Adrenal gland (tissue), 12 donors: ENCODE results near the gene RRN3. TPM values are rescaled to one million over a fixed set of nuclear protein-coding genes. Genes with fewer than 3 reads are reported as not detected.
"Not testable (repeated sequence)": the region's sequence is repeated elsewhere in the genome, so short reads cannot be mapped to it uniquely, and the experiment has no call there.

Experiments
- DNase-seq, 7 donors: peaks; one replicate each; pipeline ENCODE4 v3.0.0-alpha.2; 2019 to 2020
- H3K27ac ChIP-seq, 5 donors: fragments of 200-600 bp; sonication (generic) in 4 of 5; 1 replicate in 3 of 5; 2 replicates in 2 of 5; pipeline versions ENCODE4 v1.5.1 to v1.8.0; 2016 to 2020; ENCODE audit warnings: mild to moderate bottlenecking in 1 of 5
- H3K27me3 ChIP-seq: fragments of 200-600 bp; 2 replicates; pipeline ENCODE4 v1.8.0; 2021
- H3K36me3 ChIP-seq, 2 donors: fragments of 200-600 bp; replicated peaks in 1 of 2; 1 replicate in 1 of 2; 2 replicates in 1 of 2; pipeline versions ENCODE4 v1.5.1 to v1.8.0; 2018 to 2022
- H3K4me1 ChIP-seq, 2 donors: fragments of 200-600 bp; replicated peaks in 1 of 2; 1 replicate in 1 of 2; 2 replicates in 1 of 2; pipeline versions ENCODE4 v1.5.1 to v1.8.0; 2018 to 2021
- H3K4me3 ChIP-seq, 4 donors: fragments of 200-600 bp; sonication (generic) in 3 of 4; one replicate each; pipeline ENCODE4 v1.5.1; 2016 to 2018
- H3K9me3 ChIP-seq, 3 donors: fragments of 200-600 bp; sonication (generic) in 1 of 3; replicated peaks in 1 of 3; 1 replicate in 2 of 3; 2 replicates in 1 of 3; pipeline versions ENCODE4 v1.5.1 to v1.8.0; 2016 to 2021
- POLR2A ChIP-seq, 2 donors: fragments of 450-650 bp; IDR thresholded peaks; one replicate each; pipeline ENCODE4 v1.6.1; 2017; ENCODE audit warnings: antibody characterized with exemption in 2 of 2, mild to moderate bottlenecking in 2 of 2, moderate library complexity in 1 of 2
- WGBS, 4 donors: extraction: QIAGEN DNeasy Blood & Tissue Kit in 2 of 4; methylation state at CpG; one replicate each; pipeline versions ENCODE4 v1.1.5 to v1.1.7; 2013 to 2017; 5-methylcytosine and 5-hydroxymethylcytosine counted together
- intact Hi-C, 2 donors: fragments of 100-400 bp; cut with DNase I; formaldehyde crosslinking; loops; one replicate each; pipeline versions ENCODE4 v1.14.1 to v1.15.0; 2022 to 2023
- polyA plus RNA-seq, 3 donors: library from polyadenylated mRNA; stranded (reverse); fragments of 200-250 nt in 2 of 3; fragments of 350-450 nt in 1 of 3; fragmentation: Illumina TruSeq in 1 of 3; extraction: RNeasy Lipid Tissue Mini Kit (QIAGEN cat#74804) in 1 of 3; gene quantifications; one replicate each; pipeline ENCODE4 v1.2.3, GENCODE V29; 2013 to 2014
- total RNA-seq, 9 donors: library from RNA; depleted of rRNA in 4 of 9; stranded (reverse); fragments of >200 nt in 4 of 9; fragments of 120-200 nt in 1 of 9; fragmentation: NEBNext Ultra II Directional in 1 of 9; extraction: Animal tissue kit (Norgen Biotek cat#: 25700) in 1 of 9; gene quantifications; one replicate each; pipeline versions ENCODE4 v1.1.0 to v1.2.4, GENCODE V29; 2013 to 2023
- TF ChIP-seq, protein P1 (sequence below), 6 experiments: fragments of 450-650 bp in 4 of 6; fragments of 200-600 bp in 2 of 6; sonication (generic) in 1 of 6; IDR thresholded peaks; 1 replicate in 5 of 6; 2 replicates in 1 of 6; pipeline versions ENCODE4 v1.5.1 to v1.8.0; 2016 to 2021; ENCODE audit warnings: antibody characterized with exemption in 6 of 6, mild to moderate bottlenecking in 2 of 6, moderate library complexity in 1 of 6
- donor health status: healthy with polysubstance abuse.
- donor health status: Bipolar disorder and iron deficiency.
- donor health status: DM: yes; HTN: yes; CAD: no.
- donor health status: DM: no; HTN: no; CAD: no.
- donor health status: DM: no; HTN: no; CAD: no.
- donor health status: DM: yes; HTN: yes; CAD: no.

The RRN3 gene
- total and polyA plus RNA-seq, 12 donors: 13.6 to 42.3 (median 27.4) TPM

DNA sequence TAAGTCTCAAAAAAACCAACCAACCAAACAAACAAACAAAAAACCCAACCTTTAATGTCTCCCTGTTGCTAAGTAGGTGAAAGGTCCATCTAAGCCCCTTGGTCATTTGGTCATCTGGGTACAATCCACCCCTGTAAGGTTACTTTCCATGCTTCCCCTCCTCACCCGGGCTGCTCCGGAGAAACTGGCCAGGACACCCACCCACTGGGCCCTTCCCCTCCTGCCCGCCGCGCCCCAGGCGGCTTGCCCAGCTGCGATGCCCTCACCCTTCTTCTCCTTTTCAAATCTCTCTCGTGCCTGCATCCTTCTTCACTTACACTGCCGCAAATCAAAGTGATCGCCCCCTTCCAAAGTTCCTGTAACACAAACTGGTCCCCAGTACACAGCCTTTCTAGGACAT, 40.2 kb downstream of the RRN3 start:
- WGBS, 4 donors: 87 to 91% (median 89%) methylated on average over 10 of the region's 10 CpGs
- intact Hi-C loops: no loop called here
- Histone ChIP-seq H3K27ac (no peak overlapping the region), H3K4me3 (no peak overlapping the region), H3K4me1 (peaks cover 0 to 4% of the 10 kb centered on the region in 2 donors), H3K36me3 (peaks cover 0 to 5% of the 10 kb centered on the region in 2 donors), H3K27me3 (no peaks in the 10 kb centered on the region), H3K9me3 (no peaks in the 10 kb centered on the region)
- no peak for DNase-seq
- TF ChIP-seq, protein P1, sequence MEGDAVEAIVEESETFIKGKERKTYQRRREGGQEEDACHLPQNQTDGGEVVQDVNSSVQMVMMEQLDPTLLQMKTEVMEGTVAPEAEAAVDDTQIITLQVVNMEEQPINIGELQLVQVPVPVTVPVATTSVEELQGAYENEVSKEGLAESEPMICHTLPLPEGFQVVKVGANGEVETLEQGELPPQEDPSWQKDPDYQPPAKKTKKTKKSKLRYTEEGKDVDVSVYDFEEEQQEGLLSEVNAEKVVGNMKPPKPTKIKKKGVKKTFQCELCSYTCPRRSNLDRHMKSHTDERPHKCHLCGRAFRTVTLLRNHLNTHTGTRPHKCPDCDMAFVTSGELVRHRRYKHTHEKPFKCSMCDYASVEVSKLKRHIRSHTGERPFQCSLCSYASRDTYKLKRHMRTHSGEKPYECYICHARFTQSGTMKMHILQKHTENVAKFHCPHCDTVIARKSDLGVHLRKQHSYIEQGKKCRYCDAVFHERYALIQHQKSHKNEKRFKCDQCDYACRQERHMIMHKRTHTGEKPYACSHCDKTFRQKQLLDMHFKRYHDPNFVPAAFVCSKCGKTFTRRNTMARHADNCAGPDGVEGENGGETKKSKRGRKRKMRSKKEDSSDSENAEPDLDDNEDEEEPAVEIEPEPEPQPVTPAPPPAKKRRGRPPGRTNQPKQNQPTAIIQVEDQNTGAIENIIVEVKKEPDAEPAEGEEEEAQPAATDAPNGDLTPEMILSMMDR (IDR thresholded peaks at IDR 0.05): no peak
- TF ChIP-seq POLR2A (IDR thresholded peaks at IDR 0.05): no peak

DNA sequence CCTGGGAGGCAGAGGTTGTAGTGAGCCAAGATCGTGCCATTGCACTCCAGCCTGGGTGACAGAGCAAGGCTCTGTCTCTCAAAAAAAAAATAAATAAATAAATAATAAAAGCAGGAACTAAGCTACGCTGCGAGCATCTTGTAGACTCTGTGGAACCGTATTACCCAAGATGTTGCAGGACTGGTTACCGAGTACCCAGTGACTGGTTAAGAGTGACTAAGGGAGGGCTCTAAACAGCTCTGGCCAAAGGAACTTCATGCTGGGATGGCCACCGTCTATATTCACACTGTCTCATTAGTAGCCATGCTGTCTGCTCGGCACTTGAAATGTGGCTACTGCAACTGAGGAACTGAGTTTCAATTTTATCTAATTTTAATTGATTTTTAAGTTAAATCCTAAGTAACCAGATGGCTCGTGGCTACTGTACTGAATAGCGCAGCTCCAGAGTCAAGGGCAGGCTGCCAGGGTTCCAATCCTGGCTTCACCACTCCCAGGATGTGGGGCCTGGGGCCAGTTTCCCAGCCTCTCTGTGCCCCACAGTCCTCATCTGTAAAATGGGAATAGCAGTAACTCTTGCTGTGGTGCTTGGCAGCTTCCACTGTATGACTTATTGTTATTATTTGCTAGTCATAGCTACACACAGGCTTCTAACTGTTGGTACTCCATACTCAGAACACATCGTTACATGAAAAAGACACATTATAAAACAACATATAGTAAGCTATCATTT, 41.2 kb downstream of the RRN3 start:
- Histone ChIP-seq H3K4me1 (peaks cover 0 to 4% of the 10 kb centered on the region in 2 donors), H3K9me3 (no peaks in the 10 kb centered on the region), H3K27me3 (no peaks in the 10 kb centered on the region), H3K4me3 (no peak overlapping the region), H3K36me3 (no peaks in the 10 kb centered on the region), H3K27ac (no peak overlapping the region)
- intact Hi-C loops: no loop called here
- DNase-seq: no peak
- 79 to 88% (median 85%) methylated on average over 10 of the region's 10 CpGs for WGBS, 4 donors
- TF ChIP-seq, protein P1 (IDR thresholded peaks at IDR 0.05): no peak
- TF ChIP-seq POLR2A (IDR thresholded peaks at IDR 0.05): no peak

- Histone ChIP-seq H3K4me3 (no peak overlapping the region), H3K27me3 (no peaks in the 10 kb centered on the region), H3K4me1 (peaks cover 0 to 3% of the 10 kb centered on the region in 2 donors), H3K36me3 (no peaks in the 10 kb centered on the region), H3K9me3 (no peaks in the 10 kb centered on the region), H3K27ac (no peak overlapping the region)
- TF ChIP-seq, protein P1 (IDR thresholded peaks at IDR 0.05): no peak
- TF ChIP-seq POLR2A (IDR thresholded peaks at IDR 0.05): no peak
- WGBS, 4 donors: 93 to 97% (median 97%) methylated on average over 9 of the region's 9 CpGs
- DNase-seq: no peak
- intact Hi-C loops: no loop called here
Measured at GRCh38 chr16:15051387-15051951, 42.6 kb downstream of the RRN3 start.

DNA sequence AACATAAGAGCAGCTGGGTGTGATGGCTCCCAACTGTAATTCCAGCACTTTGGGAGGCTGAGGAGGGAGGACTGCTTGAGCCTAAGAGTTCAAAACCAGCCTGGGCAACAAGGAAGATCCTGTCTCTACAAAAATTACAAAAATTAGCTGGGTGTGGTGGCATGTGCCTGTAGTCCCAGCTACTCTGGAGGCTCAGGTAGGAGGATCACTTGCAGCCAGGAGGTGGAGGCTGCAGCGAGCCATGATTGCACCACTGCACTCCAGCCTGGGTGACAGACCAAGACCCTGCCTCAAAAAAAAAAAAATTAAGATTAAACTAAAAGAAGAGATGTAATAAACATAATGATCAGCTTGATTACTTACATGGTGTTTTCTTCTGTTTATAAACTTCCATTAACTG, 43.6 kb downstream of the RRN3 start:
- H3K27me3 ChIP-seq, H3K27ac ChIP-seq, H3K4me3 ChIP-seq, H3K9me3 ChIP-seq, H3K4me1 ChIP-seq, H3K36me3 ChIP-seq, intact Hi-C loops, DNase-seq: not testable (repeated sequence)
- WGBS, 4 donors: 89 to 100% (median 97%) methylated on average over 1 of the region's 1 CpG
